Measurements from ENCODE around the gene WFDC5.
"Not testable (repeated sequence)": the region's sequence is repeated elsewhere in the genome, so short reads cannot be mapped to it uniquely, and the experiment has no call there.

Gene WFDC5

GRCh38 chr20:45114465-45115385 is at the start of gene WFDC5:
Gene WFDC5 (minus strand): TSS chr20:45115174. CDS start chr20:45115083, 91 bp downstream.
- DNase-seq = no peak

- DNase-seq = no peak
Measured at GRCh38 chr20:45163083-45163803, 48.3 kb upstream of the WFDC5 start.

GRCh38 chr20:45157962-45158361 is 43.0 kb upstream of the WFDC5 start:
- DNase-seq = no peak

GRCh38 chr20:45156713-45157112 is 41.7 kb upstream of the WFDC5 start:
- no peak for DNase-seq

- DNase-seq = not testable (repeated sequence)
Measured at GRCh38 chr20:45154794-45155193, 39.8 kb upstream of the WFDC5 start.

- no peak for DNase-seq
Measured at GRCh38 chr20:45154183-45154582, 39.2 kb upstream of the WFDC5 start.

- DNase-seq = no peak
Measured at GRCh38 chr20:45153752-45154151, 38.8 kb upstream of the WFDC5 start.

- DNase-seq = no peak
Measured at GRCh38 chr20:45153147-45153546, 38.2 kb upstream of the WFDC5 start.

GRCh38 chr20:45152405-45152804 is 37.4 kb upstream of the WFDC5 start:
- DNase-seq = no peak

- no peak for DNase-seq
Measured at GRCh38 chr20:45149062-45149461, 34.1 kb upstream of the WFDC5 start.

GRCh38 chr20:45140836-45141235 is 25.9 kb upstream of the WFDC5 start:
- DNase-seq = no peak

GRCh38 chr20:45139733-45140375 is 24.9 kb upstream of the WFDC5 start:
- DNase-seq = not testable (repeated sequence)

- no peak for DNase-seq
Measured at GRCh38 chr20:45138561-45139300, 23.8 kb upstream of the WFDC5 start.

- DNase-seq = no peak
Measured at GRCh38 chr20:45136911-45137310, 21.9 kb upstream of the WFDC5 start.

GRCh38 chr20:45128099-45128498 is 13.1 kb upstream of the WFDC5 start:
- DNase-seq = no peak

- DNase-seq = no peak
Measured at GRCh38 chr20:45124365-45124764, 9.4 kb upstream of the WFDC5 start, which contains the start of gene WFDC12. Gene WFDC12 (minus strand): TSS chr20:45124465. CDS start chr20:45124447, 18 bp downstream.

GRCh38 chr20:45121388-45121787 is 6.4 kb upstream of the WFDC5 start:
- no peak for DNase-seq

GRCh38 chr20:45119556-45120266 is 4.7 kb upstream of the WFDC5 start:
- no peak for DNase-seq

- DNase-seq = no peak
Measured at GRCh38 chr20:45118028-45118427, 3.1 kb upstream of the WFDC5 start.

GRCh38 chr20:45117581-45117980 is 2.6 kb upstream of the WFDC5 start:
- no peak for DNase-seq

- DNase-seq = no peak
Measured at GRCh38 chr20:45115829-45116228, 855 bp upstream of the WFDC5 start.

GRCh38 chr20:45115386-45115774 is 406 bp upstream of the WFDC5 start:
- DNase-seq = no peak

Measured in amniotic stem cell (primary cell).